GM19193 (cell line): ENCODE results near the gene MBNL3.
A peak's percentile ranks its signal among the peaks of the same experiment; 100 is the strongest.

Experiments used
- POLR2A ChIP-seq: IDR thresholded peaks from 4 replicates; pipeline ENCODE4 v1.6.1; 2011; ENCODE audit not compliant: insufficient read depth, insufficient read length; ENCODE audit errors: extremely low read depth

The MBNL3 gene

DNA sequence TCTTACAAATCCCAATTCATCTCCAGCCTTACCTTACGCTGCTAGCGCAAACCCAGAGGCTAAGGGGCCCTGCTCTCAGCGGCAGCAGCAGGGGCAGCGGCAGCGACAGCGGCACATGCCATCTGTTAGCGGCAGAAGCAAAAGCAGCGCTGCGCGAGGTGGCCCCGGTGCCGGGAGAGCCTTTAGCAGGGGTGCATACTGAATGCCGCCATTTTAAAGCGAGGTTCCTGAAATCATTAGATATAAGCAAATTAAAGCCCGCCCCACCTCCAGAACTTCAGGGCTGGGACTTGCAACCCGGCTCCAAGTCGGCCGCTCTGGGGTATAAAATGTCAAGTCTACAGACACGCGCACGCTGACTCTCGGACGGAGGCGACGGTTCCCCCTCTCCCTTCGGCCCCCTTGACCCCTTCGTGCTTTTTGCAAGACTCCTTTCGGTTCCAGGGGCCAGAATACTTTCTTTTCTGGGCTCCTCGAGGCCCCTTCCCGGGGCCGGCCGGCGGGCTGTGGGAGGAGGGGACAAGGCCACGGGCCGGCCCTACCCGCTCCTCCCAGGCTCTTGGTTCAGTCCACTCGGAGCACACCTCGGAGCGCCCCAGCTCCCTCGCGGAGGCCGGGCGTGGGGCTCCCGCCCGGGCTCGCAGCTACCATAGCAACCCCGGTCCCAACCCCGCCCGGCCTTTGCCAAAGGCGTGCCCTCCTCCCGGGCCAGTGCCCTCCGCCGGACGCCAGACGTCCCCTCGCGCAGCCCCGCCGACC lies at the start of gene MBNL3:
TSS of gene MBNL3 (minus strand) at position 220 of the 759 bp plus-strand sequence. CDS start 49,427 bp downstream, outside the sequence.
- peak; percentile 63 for TF ChIP-seq POLR2A

DNA sequence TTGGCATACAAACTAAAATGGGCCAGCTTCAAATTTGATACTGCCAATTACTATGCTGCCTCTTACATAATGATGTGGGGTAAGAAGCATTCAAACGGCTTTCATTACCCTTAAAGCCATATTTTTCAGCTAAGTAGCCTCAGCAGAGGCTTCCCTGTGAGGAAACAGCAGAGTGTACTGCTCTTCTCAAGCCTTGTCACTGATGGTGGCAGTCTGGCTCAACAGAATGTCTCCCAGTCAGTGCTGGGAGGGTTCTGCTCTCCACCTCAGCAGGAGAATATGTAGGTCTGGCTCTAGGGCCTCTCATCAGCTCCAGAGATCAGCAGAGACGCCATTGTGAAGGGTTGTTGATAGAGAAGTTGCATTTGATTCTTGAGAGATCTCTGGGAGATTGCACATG lies 44.6 kb upstream of the MBNL3 start:
- no peak for TF ChIP-seq POLR2A

DNA sequence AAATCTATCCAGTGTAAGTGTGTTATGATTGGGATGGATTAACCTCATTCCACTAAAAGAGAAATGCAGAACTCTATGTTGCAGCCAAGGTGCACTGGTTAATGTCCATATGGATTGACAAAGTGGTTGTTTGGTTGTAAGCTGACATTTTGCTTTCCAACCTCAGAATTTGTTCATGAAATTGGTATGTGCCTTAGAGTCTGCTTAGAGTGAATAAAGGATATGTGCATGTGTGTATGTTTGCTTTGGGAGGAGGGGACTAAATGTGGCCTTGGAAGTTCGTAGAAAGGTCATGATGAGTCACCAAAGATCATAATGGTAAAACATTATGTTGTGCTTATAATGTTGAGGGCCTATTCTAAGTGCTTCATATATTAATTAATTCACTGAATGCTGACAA lies 44.1 kb upstream of the MBNL3 start:
- TF ChIP-seq POLR2A = no peak

DNA sequence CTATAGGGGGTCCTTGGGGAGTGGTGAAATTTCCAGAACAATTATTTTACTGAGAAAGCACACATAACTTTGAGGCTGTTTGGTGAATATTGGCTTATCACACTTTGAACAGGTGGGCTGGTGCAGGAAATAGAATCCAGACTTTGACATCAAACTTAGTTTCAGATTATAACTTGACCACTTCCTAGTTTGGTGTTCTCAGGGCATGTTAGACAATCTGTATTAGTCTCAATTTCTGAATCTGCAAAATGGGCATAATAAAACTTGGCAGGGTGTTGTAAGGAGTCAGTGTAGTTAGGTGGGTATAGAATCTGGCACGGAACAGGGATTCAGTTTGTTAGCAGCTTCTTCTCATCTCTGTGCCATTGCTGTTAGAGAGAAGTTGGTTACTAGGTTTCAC lies 43.3 kb upstream of the MBNL3 start:
- TF ChIP-seq POLR2A = no peak

DNA sequence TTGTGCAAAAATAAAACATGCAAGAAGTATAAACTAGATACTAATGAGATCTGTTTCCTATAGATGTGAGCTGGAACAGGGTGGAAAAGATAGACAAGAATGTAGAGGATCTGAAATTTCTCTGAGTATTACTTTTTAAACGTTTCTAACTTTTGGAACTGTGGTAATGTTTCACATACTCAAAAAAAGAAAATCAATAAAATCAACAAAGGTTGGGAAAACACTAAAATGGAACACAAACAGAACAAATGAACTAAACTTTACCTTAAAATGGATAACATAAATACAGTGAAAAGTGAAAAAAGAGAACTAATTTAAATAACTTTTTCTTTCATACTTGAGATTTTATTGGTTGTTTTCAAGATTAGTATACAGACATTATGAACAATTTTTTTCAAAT lies 32.0 kb upstream of the MBNL3 start:
- no peak for TF ChIP-seq POLR2A

- TF ChIP-seq POLR2A = no peak
Measured at GRCh38 chrX:132520213-132520612, 31.4 kb upstream of the MBNL3 start.

DNA sequence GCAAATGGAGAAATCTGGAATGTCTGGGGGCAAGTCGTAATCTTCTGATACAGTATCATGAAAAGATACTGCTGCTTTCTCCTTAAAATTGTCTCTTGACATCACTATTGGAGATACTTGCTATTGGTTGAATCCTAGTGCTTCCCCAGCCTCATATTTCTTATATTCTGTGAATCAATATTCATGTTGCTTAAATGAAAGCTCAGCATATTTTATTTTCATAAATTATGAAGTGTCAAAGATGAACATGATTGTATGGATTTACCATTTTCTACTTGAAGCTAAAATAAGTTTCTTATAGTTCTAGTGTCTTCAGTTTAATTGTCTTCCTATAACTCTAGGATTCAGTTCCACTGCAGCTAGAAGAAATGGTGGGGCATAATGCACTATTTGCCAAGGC lies 29.6 kb upstream of the MBNL3 start:
- TF ChIP-seq POLR2A = no peak

- TF ChIP-seq POLR2A = no peak
Measured at GRCh38 chrX:132508834-132509233, 20.0 kb upstream of the MBNL3 start.

GRCh38 chrX:132505116-132505515 lies 16.3 kb upstream of the MBNL3 start:
- no peak for TF ChIP-seq POLR2A

DNA sequence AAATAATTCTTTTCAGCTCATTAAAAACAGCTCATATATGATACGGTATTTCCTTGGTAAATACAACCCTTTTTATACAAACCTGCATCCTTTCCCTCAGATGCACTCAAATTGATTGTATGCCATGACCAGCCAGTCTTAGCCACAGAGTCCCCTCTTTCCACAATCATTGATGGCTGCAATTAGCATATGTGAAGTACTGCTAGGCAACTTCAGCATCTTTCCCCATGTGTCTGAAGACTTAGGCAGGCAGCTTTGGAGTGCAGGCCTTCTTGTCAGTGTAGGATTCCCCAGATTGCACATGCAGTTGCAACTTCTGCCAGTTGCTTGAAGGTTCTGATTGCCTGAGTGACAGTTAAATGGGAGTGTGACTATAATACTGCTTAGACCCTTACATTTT lies 15.6 kb upstream of the MBNL3 start:
- no peak for TF ChIP-seq POLR2A

DNA sequence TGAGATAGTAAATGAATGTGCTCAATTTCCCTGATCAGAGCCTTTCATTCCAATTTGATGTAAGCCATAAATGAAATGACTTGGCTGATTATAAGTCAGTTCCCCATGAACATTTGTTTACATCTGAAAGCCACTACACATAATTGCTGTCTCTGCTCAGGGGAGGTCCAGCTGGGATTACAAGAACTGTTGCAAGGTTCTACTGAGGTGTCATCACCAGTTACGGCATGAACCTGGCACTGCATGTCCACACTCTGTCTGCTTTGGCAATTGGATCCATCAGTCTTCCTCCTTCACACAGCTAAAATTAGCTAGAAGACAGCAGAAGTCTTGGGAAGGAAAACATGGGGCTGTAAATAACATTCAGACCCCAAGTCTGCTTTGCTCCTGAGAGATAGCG lies 12.8 kb upstream of the MBNL3 start:
- TF ChIP-seq POLR2A = no peak

DNA sequence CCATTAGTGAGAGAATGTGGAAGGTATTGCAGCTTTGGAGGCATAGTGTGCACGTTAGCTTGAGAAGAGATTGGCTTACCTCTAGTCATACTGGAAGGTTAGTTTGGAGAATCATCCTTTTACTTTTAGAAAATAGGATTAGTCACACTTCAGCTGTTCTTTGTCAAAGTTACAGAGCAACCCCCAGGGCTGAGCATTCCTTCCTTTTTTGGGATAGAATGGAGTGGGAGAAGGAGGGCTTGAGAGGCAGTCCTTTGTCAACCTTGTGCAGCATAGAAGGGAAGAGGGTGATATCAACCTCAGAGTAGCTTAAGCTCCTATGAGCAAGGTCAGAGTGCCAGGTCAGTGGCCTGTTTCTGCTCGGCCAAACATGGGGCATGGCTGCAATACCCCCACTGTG lies 8.6 kb upstream of the MBNL3 start:
- no peak for TF ChIP-seq POLR2A

DNA sequence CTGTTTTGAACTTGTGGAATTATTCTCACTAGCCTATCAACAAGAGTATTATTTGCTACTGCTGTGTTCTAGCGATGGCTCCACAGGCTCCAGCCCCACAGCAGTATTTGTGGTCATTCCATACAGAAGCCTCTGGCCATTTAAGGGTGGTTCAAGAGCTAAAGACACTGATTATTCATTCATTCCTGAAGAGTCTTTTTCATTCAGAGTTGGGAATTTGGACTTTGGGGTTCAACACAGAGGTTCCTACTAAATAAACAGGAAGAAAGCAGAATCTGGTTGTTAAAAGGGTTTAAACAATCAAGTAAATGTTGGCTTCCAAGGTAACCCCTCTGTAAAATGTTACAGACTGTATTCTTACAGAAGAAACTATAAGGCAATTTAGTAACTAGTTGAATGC lies 4.3 kb upstream of the MBNL3 start:
- TF ChIP-seq POLR2A = no peak

- no peak for TF ChIP-seq POLR2A
Measured at GRCh38 chrX:132491191-132491590, 2.4 kb upstream of the MBNL3 start.

- TF ChIP-seq POLR2A = peak; percentile 58
Measured at GRCh38 chrX:132489578-132490419, 961 bp upstream of the MBNL3 start.

GRCh38 chrX:132488180-132488705 lies 595 bp downstream of the MBNL3 start:
- TF ChIP-seq POLR2A = no peak
